Neural progenitor cell (in vitro differentiated cells): ENCODE data around the gene MYH7. TPM values are rescaled to one million over a fixed set of nuclear protein-coding genes. Genes with fewer than 3 reads are reported as not detected.

Experiments
- DNase-seq: peaks from one replicate; pipeline ENCODE4 v3.0.0-alpha.2; 2016; ENCODE audit warnings: low spot score
- H2AFZ ChIP-seq: fragments of 200-600 bp; sonication (generic); replicated peaks from 2 replicates; pipeline ENCODE4 v1.6.1; 2016; ENCODE audit warnings: antibody characterized with exemption
- H3F3A ChIP-seq: fragments of 200-600 bp; sonication (generic); 2 replicates; pipeline ENCODE4 v1.6.1; 2016; ENCODE audit warnings: antibody characterized with exemption, low read depth
- H3K27ac ChIP-seq: fragments of 200-600 bp; sonication (generic); 2 replicates; pipeline ENCODE4 v1.5.1; 2016; ENCODE audit warnings: mild to moderate bottlenecking
- H3K27me3 ChIP-seq: fragments of 200-600 bp; sonication (generic); 2 replicates; pipeline ENCODE4 v1.6.1; 2016; ENCODE audit warnings: mild to moderate bottlenecking, moderate library complexity
- H3K36me3 ChIP-seq: fragments of 200-600 bp; sonication (generic); 2 replicates; pipeline ENCODE4 v1.5.1; 2016
- H3K4me1 ChIP-seq: fragments of 200-600 bp; sonication (generic); 2 replicates; pipeline ENCODE4 v1.6.1; 2016; ENCODE audit warnings: mixed run types
- H3K4me2 ChIP-seq: fragments of 200-600 bp; sonication (generic); 2 replicates; pipeline ENCODE4 v1.6.1; 2016
- H3K4me3 ChIP-seq: fragments of 200-600 bp; sonication (generic); 2 replicates; pipeline ENCODE4 v1.5.1; 2016
- H3K79me2 ChIP-seq: fragments of 200-600 bp; sonication (generic); 2 replicates; pipeline ENCODE4 v1.6.1; 2016; ENCODE audit warnings: low read depth
- H3K9ac ChIP-seq: fragments of 200-600 bp; sonication (generic); 2 replicates; pipeline ENCODE4 v1.6.1; 2016
- H3K9me3 ChIP-seq: fragments of 200-600 bp; sonication (generic); 2 replicates; pipeline ENCODE4 v1.5.1; 2016; ENCODE audit warnings: low read depth
- H4K20me1 ChIP-seq: fragments of 200-600 bp; sonication (generic); 2 replicates; pipeline ENCODE4 v1.6.1; 2016; ENCODE audit warnings: low read depth
- H3K27ac Mint-ChIP-seq: 3 replicates; pipeline ENCODE4 v1.8.0; 2021; ENCODE audit warnings: mixed read lengths
- H3K27me3 Mint-ChIP-seq: 2 replicates; pipeline ENCODE4 v1.8.0; 2022; ENCODE audit warnings: low read depth, mild to moderate bottlenecking, inconsistent platforms, moderate library complexity, mixed read lengths; ENCODE audit not compliant: insufficient read depth
- H3K36me3 Mint-ChIP-seq: 3 replicates; pipeline ENCODE4 v1.8.0; 2021; ENCODE audit warnings: mixed read lengths
- H3K4me1 Mint-ChIP-seq: 3 replicates; pipeline ENCODE4 v1.8.0; 2021; ENCODE audit warnings: mixed read lengths
- H3K4me3 Mint-ChIP-seq: 3 replicates; pipeline ENCODE4 v1.8.0; 2021; ENCODE audit warnings: mild to moderate bottlenecking, moderate library complexity, mixed read lengths
- H3K9me3 Mint-ChIP-seq: 3 replicates; pipeline ENCODE4 v1.8.0; 2020; ENCODE audit warnings: mixed read lengths
- CTCF ChIP-seq: fragments of 200-600 bp; sonication (generic); IDR thresholded peaks from 2 replicates; pipeline ENCODE4 v1.5.1; 2017; ENCODE audit warnings: antibody characterized with exemption, mild to moderate bottlenecking
- EZH2 ChIP-seq: fragments of 200-600 bp; sonication (generic); IDR thresholded peaks from 2 replicates; pipeline ENCODE4 v1.6.1; 2017; ENCODE audit warnings: antibody characterized with exemption, mild to moderate bottlenecking, moderate library complexity
- EZH2phosphoT487 ChIP-seq: fragments of 200-600 bp; sonication (generic); IDR thresholded peaks from 2 replicates; pipeline ENCODE4 v1.6.1; 2017; ENCODE audit warnings: antibody characterized with exemption
- total RNA-seq: library from RNA; depleted of rRNA; stranded (reverse); fragments of >200 nt; gene quantifications from 2 replicates; pipeline ENCODE4 v1.2.3, GENCODE V29; 2015; ENCODE audit warnings: low replicate concordance

The MYH7 gene
- total RNA-seq, 1 donor from 2014 or later = not detected

GRCh38 chr14:23373041-23373440, 62.4 kb downstream of the MYH7 start:
- Histone ChIP-seq H3K36me3 (no peaks in the 10 kb centered on the region), H4K20me1 (no peaks in the 10 kb centered on the region), H3F3A (peaks cover 12% of the 10 kb centered on the region), H3K27me3 (no peaks in the 10 kb centered on the region), H3K27ac (no peak overlapping the region), H2AFZ (no peak overlapping the region), H3K79me2 (no peaks in the 10 kb centered on the region), H3K4me2 (no peak overlapping the region), H3K4me1 (peaks cover 13% of the 10 kb centered on the region), H3K9ac (no peak overlapping the region), H3K4me3 (no peak overlapping the region), H3K9me3 (no peaks in the 10 kb centered on the region)
- Mint-ChIP-seq H3K9me3 (no peaks in the 10 kb centered on the region), H3K4me1 (peaks cover 16% of the 10 kb centered on the region), H3K36me3 (no peaks in the 10 kb centered on the region), H3K27ac (no peak overlapping the region), H3K27me3 (peaks cover 8% of the 10 kb centered on the region), H3K4me3 (no peak overlapping the region)
- no peak for DNase-seq
- no peak for TF ChIP-seq CTCF
- TF ChIP-seq EZH2 = no peak
- no peak for TF ChIP-seq EZH2phosphoT487

GRCh38 chr14:23372509-23372908, 63.0 kb downstream of the MYH7 start, which contains the start of gene IL25:
Gene IL25 (plus strand): TSS chr14:23372809.
- no peak within 1 kb of the TSS for H3K4me3 ChIP-seq
- Mint-ChIP-seq H3K4me1 (peaks cover 16% of the 10 kb centered on the region), H3K27ac (peak within 1 kb of the TSS; percentile 12), H3K4me3 (no peak within 1 kb of the TSS), H3K27me3 (peaks cover 8% of the 10 kb centered on the region), H3K9me3 (no peaks in the 10 kb centered on the region), H3K36me3 (no peaks in the 10 kb centered on the region)
- H3F3A ChIP-seq = peaks cover 16% of the 10 kb centered on the region
- no peaks in the 10 kb centered on the region for H3K36me3 ChIP-seq
- H3K9me3 ChIP-seq = no peaks in the 10 kb centered on the region
- H3K4me2 ChIP-seq = no peak within 1 kb of the TSS
- no peak within 1 kb of the TSS for H2AFZ ChIP-seq
- H3K27ac ChIP-seq = no peak within 1 kb of the TSS
- DNase-seq = no peak
- H3K27me3 ChIP-seq = no peaks in the 10 kb centered on the region
- H3K9ac ChIP-seq = no peak within 1 kb of the TSS
- H4K20me1 ChIP-seq = no peaks in the 10 kb centered on the region
- no peaks in the 10 kb centered on the region for H3K79me2 ChIP-seq
- no peak for TF ChIP-seq CTCF
- TF ChIP-seq EZH2 = no peak
- no peak for TF ChIP-seq EZH2phosphoT487
- peaks cover 14% of the 10 kb centered on the region for H3K4me1 ChIP-seq

GRCh38 chr14:23371865-23372264, 63.6 kb downstream of the MYH7 start:
- H3K9ac ChIP-seq = no peak overlapping the region
- TF ChIP-seq EZH2phosphoT487 = no peak
- H3K27me3 ChIP-seq = no peaks in the 10 kb centered on the region
- no peak overlapping the region for H3K27ac ChIP-seq
- Mint-ChIP-seq H3K4me1 (peaks cover 15% of the 10 kb centered on the region), H3K36me3 (no peaks in the 10 kb centered on the region), H3K27me3 (peaks cover 9% of the 10 kb centered on the region), H3K4me3 (no peak overlapping the region), H3K27ac (no peak overlapping the region), H3K9me3 (no peaks in the 10 kb centered on the region)
- no peak for DNase-seq
- H4K20me1 ChIP-seq = no peaks in the 10 kb centered on the region
- H3K4me1 ChIP-seq = peaks cover 16% of the 10 kb centered on the region
- no peak overlapping the region for H3K4me2 ChIP-seq
- H3F3A ChIP-seq = peaks cover 20% of the 10 kb centered on the region
- H3K4me3 ChIP-seq = no peak overlapping the region
- no peaks in the 10 kb centered on the region for H3K36me3 ChIP-seq
- H3K9me3 ChIP-seq = no peaks in the 10 kb centered on the region
- no peak overlapping the region for H2AFZ ChIP-seq
- H3K79me2 ChIP-seq = no peaks in the 10 kb centered on the region

GRCh38 chr14:23370221-23370620, 65.2 kb downstream of the MYH7 start:
- Histone ChIP-seq H3K9me3 (no peaks in the 10 kb centered on the region), H3K4me3 (no peak overlapping the region), H3K36me3 (no peaks in the 10 kb centered on the region), H3K4me2 (no peak overlapping the region), H3F3A (peaks cover 16% of the 10 kb centered on the region), H3K4me1 (peaks cover 10% of the 10 kb centered on the region), H3K27ac (no peak overlapping the region), H3K79me2 (peaks cover 8% of the 10 kb centered on the region), H3K27me3 (no peaks in the 10 kb centered on the region), H4K20me1 (no peaks in the 10 kb centered on the region), H2AFZ (no peak overlapping the region), H3K9ac (no peak overlapping the region)
- Mint-ChIP-seq H3K4me3 (no peak overlapping the region), H3K27ac (no peak overlapping the region), H3K27me3 (peaks cover 10% of the 10 kb centered on the region), H3K4me1 (peaks cover 10% of the 10 kb centered on the region), H3K9me3 (no peaks in the 10 kb centered on the region), H3K36me3 (no peaks in the 10 kb centered on the region)
- DNase-seq = no peak
- TF ChIP-seq EZH2 (no peak), CTCF (no peak), EZH2phosphoT487 (no peak)
